Stimulated activated CD4-positive, alpha-beta T cell treated with anti-CD3 and anti-CD28 coated beads, Interleukin-1b, Interleukin-23, amount 100 ng/mL, for 48 hours (primary cell): ENCODE data around the gene CDK19.
"Not testable (repeated sequence)": the region's sequence is repeated elsewhere in the genome, so short reads cannot be mapped to it uniquely, and the experiment has no call there.

Experiments used
- DNase-seq: peaks from one replicate; pipeline ENCODE4 v3.0.0-alpha.2; 2020

Gene CDK19

DNA sequence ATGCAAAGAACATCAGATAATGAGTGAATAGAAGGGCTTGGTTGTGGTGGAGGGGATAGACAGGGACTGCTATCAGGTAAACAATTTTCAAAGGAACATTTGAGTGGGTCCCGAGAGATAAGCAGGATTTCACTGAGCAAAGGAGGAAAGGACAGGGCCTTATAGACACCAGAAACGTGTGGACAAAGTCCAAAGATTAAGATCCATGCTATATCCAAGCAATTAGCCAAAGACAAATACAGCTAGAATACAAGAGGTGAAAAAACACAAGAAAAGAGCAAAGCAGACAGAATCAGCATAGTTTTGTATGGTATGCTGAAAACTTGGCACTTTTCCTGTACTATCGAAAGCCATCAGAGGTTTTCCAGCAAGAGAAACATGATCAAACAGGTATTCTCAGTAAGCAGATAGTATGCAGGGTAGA, 59.8 kb downstream of the CDK19 start:
- no peak for DNase-seq

DNA sequence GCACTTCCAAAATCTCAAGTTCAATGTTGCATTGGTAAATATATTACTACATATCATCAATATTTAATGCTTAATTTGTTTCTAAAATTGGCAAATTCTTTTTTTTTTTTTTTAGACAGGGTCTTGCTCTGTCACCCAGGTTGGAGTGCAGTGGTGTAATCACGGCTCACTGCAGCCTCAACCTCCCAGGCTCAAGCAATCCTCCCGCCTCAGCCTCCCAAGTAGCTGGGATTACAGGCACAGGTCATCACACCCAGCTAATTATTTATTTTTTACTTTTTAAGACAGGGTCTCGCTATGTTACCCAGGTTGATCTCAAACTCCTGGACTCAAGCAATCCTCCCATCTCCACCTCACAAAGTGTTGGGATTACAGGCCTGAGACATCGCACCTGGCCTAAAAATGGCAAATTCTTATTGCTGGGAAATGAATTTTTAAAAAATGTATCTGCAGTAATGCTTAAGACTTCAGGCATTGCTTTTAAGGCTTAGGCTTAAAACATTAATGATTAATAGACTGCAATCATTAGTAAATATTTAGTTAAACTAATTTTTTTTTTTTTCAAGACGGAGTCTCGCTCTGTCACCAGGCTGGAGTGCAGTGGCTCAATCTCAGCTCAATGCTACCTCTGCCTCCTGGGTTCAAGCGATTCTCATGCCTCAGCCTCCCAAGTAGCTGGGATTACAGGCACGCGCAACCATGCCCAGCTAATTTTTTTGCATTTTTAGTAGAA, 61.2 kb downstream of the CDK19 start:
- DNase-seq = not testable (repeated sequence)

DNA sequence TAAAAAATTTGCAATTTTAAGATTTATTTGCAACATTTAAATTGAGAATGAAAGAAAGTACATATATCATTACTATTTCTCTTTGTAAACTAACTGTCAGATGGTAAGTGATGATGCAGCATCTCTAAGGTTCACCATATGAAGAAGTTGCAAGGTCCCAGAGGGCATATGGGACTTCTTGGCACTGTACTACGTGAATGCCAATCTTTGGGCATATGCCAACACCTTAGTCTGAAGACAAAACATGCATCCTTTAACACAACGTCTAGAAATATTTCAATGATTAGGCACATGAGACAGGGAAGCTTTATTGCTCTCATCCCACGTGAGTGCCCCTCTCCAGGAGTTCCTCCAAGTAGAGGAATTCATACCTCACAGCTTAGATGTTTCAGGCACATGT, 66.8 kb downstream of the CDK19 start:
- DNase-seq = no peak

DNA sequence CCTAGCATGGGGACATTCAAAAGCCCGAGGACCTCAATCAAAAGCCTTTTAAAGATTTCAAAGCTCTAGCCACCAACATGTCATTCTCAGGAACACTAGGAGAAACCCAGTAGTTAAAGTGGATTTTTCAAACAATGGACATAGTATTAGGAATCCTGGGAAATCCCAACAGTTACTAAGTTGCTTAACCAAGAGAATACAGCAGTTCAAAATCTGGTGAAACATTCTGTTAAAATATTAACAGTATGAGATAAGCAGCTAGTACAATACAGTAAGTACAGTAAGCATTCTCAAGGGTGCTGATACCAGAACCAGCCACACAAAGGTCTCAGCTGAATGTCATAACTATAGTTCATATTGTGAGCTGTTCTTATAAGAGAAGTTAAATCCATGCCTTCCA, 68.6 kb downstream of the CDK19 start:
- DNase-seq = no peak

DNA sequence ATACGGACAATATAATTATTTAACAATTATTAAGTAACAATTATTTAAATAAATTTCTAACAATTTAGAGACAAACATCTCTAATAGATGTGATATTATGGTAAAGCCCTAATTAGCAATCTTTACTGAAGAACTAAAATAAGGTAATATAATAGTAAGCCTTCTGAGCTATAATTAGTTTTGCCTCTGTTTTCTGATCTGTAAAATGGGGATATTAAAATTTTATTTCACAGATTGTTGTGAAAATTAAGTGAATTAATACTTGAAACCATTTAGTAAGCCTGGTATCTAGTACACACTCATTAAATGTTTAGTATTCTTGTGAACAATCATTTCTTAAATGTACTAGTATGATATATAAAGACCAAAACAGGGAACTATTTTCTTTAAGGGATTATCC, 70.3 kb downstream of the CDK19 start:
- DNase-seq = no peak

DNA sequence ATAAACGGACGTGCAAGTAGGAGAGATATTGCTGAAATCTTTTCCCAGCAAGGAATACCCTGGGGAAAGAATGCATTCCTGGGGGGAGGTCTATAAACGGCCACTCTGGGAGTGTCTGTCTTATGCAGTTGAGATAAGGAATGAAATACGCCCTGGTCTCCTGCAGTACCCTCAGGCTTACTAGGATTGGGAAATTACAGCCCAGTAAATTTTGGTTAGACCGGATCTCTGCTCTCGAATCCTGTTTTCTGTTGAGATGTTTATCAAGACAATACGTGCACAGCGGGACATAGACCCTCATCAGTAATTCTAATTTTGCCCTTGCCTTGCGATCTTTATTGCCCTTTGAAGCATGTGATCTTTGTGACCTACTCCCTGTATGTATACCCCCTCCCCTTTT, 72.7 kb downstream of the CDK19 start:
- DNase-seq = not testable (repeated sequence)

DNA sequence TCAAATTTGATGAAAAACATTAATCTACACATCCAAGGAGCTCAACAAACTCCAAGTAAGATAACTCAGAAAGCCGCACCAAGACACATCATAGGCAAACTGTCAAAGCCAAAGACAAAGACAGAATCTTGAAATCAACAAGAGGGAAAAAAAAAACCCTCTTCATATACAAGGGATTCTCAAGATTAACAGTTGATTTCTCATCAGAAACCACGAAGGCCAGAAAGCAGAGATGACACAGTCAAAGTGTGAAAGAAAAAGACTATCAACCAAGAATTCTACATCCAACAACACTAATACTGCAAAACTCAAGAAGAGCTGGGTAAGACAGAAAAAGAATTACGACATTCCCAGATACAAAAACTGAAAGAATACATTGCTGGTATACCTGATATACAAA, 73.8 kb downstream of the CDK19 start:
- no peak for DNase-seq

DNA sequence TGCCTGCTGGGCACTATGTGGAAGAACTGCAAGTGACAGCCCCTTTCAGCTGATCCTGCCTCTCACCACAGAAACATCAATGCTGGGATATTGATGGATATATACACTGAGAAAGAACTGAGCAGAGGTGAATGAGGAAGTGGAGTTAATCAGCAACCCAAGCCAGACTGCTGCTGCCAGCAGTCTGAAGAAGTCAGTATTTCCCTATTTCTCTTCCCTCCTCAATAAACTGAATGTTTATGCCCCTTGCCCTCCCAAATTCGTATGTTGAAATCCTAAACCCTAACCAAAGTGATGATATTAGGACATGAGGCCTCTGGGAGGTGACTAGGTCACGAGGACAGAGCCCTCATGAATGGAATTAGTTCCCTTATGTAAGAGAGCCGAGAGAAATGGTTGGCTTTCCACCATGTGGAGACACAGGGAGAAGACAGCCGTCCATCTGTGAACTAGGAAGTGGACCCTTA, 76.3 kb downstream of the CDK19 start:
- DNase-seq = no peak

DNA sequence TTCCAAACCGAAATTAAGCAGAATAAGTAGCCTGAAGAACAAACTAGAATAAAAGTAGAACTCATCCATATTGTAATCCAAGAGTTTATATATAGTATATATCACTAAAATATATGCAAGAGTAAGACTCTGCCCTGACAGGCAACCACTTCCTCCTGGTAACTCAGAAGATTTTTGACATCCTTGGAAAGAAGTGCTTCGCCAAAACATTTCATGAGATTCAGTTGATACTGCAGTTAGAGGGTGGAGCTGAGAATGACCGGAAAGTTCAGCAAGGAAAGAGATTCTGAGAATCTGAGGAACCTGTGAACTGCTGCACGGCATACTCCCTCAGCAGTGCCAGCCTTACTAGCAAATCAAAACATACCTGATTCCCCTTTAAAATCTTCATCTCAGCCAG, 79.6 kb downstream of the CDK19 start:
- DNase-seq = no peak

DNA sequence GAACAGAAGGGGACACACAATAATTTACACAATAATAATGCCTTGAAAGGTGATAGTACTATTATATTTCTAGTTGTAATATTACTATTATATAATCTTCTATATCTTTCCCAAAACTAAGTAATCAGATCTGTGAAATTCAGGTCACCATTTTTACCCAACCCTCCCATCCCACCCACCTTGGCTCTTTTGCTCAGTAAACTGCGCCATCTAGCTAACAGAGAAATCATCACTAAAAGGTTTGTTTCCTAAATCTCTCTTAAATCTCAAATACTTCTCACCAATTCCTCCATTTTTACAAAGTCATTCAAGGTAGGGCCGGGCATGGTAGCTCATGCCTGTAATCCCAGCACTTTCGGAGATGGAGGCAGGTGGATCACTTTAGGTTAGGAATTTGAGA, 83.4 kb downstream of the CDK19 start:
- DNase-seq = no peak

DNA sequence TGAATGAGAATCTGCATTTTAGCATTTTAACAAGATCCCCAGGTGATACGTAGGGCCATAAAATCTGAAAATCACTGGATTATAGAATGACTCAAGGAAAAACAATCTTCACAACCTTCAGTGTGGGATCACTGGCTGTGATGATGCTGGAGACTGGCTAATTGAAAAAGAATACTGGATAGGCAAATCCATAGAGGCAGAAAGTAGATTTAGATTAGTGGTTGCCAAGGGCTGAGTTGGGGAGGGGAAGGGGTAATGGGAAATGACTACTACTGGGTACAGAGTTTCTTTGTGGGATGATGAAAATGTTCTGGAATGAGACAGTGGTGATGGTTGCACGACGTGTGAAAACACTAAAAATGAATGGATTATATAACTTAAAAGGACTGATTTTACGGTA, 84.1 kb downstream of the CDK19 start:
- DNase-seq = no peak

DNA sequence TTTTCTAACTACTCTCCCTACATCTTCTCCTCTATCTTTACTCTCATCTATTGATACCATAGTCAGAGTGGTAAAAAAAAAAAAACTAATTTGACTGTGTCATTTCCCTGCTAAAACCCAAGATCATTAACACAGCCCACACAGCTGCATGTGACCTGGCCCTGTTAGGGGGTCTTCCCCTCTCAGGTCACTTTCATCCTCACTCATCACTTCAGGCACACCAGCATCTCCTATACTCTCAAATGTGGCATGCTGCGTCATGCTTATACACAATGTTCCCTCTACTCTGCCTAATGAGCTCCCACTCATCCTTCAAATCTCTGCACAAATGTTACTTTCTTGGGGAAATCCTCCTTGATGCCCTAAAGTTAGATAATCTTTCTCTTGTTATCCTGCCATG, 86.8 kb downstream of the CDK19 start:
- no peak for DNase-seq

DNA sequence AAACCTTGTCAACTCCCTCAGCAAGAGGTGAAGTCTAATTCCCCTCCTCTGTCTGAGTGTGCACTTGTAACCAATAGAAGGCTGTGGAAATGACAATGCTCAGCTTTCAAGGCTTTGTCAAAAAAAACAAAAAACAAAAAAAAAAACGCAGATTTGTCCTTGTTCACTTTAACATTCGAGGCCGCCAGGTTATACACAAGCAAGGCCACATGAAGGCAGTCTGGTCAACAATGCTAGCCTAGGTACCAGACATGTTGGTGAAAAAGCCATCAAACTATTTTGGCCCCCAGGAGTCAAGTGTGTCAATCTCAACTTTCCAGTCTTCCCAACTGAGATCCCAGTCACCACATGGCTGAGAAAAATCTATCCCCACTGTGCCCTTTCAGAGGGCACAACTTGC, 92.3 kb downstream of the CDK19 start:
- no peak for DNase-seq

DNA sequence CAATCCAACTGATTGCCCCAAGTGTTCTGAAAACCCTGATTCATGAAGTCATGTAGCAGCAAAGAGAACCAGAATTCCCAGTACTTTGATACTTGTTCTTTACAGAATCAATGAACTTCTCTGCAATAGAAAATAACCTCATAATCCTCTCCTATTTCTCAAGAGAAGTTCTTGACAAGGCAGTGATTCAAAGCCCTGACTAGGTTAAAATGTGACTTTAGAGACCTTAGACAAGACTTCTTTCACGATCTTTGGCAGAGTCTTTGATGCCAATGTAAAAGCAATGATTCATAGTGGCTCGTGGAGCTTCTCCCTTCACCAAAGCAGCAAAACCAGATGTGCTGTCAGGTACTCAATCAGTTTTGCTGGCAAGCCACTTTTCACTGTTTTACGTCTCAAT, 95.2 kb downstream of the CDK19 start:
- no peak for DNase-seq

DNA sequence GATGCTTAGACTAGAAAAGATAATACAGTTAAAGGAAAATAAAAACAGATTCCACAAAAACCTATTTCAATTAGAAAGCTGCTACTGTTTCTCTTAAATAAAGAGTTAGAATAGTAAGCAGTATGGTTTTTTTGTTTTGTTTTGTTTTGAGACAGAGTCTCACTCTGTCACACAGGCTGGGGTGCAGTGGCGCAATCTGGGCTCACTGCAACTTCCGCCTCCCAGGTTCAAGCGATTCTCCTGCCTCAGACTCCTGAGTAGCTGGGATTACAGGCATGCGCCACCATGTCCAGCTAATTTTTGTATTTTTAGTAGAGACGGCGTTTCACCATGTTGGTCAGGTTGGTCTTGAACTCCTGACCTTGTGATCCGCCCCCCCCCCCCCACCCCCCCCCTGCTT, 95.7 kb downstream of the CDK19 start:
- not testable (repeated sequence) for DNase-seq

DNA sequence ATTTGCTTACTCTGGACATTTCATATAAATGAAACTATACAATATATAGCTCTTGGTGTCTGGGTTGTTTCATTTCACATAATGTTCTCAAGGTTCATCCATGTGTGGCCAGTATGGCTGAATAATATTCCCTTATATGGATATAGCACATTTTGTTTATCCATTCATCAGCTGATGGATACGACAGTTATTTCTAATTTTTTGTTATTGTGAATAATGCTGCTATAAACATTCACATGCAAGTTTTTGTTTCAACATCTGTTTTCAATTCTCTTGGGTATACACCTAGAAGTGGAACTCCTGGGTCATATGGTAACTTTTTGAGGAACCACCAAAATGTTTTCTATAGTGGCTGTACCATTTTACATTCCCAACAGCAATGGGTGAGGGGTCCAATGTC, 101.1 kb downstream of the CDK19 start:
- no peak for DNase-seq

DNA sequence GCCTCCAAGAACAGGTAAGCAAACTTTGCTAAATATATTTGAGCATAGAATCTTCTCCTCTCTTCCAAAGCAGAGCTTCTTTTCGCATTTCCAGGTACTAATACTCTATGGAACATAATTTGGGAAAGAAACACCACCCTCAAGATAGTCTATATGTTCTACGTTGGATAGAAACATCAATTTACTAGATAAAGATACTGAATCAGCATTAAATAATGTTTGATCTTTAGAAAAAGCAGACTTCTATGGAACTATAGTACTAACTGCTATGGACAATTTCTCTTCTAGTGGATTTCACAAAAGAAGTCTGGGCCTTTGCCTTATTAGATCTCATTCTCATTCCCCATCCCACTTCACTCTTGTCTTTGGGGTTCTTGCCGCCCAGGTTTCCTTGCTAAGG, 103.0 kb downstream of the CDK19 start:
- DNase-seq = no peak

DNA sequence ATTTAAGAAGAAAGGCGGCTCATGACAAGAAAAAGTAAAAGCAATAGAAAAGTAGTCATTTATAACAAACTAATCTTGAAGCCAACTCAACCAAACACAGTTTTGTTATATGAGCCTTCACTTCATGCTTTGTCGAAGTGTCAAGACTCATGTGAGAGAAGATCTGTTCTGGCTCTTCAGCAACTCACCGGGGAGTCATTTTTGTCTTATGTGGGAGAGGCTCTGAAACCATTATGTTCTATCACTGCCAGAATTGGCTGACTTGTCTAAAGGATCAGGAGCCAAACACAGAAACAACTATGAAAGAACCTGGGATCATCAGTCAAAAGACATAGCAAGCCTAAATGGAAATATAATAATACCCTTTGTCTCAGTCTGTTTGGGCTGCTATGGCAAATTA, 105.2 kb downstream of the CDK19 start:
- DNase-seq = no peak

DNA sequence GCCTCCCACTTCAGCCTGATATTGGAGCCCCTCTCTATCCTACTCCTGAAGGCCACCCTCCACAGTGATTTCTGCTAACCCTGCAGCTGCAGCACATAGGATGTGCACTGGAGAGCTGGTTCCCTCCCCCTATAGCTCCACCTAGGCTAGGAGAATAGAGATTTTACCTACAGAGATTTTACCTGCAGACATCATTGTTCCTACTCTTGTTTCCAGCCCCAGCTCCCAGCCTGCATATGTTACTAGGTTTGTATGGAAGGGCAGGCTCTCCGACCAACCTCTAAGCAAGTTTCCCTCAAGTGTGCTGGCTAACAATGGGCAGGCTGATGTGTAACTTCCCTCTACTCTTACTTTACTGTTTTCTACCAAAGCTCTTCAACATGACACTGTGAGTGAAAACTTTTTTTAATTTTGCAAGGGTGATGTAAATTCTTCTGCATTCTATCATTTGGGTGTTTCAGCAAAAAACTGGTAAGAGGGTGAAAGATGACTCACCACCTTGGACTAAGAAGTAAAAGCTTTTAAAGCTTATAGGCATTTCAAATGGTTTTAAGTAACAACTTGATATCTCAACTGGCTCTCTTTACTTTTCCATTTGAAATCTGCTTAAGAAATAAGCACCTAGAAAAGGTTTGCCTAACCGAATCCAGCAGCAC, 106.8 kb downstream of the CDK19 start:
- DNase-seq = no peak

DNA sequence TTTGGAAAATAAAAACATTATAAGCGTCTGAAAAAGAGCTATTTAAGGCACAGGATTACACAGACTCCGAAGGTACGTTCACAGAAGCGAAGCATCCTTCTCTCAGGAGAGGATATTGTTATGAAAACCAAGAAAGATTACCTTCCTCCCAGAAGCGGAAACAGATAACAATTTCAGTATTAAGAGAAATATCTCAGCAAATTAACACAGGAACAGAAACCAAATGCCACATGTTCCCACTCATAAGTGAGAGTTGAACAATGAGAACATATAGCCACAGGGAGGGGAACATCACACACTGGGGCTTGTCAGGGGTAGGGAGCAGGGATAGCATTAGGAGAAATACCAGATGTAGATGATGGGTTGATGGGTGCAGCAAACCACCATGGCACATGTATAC, 109.7 kb downstream of the CDK19 start:
- no peak for DNase-seq

DNA sequence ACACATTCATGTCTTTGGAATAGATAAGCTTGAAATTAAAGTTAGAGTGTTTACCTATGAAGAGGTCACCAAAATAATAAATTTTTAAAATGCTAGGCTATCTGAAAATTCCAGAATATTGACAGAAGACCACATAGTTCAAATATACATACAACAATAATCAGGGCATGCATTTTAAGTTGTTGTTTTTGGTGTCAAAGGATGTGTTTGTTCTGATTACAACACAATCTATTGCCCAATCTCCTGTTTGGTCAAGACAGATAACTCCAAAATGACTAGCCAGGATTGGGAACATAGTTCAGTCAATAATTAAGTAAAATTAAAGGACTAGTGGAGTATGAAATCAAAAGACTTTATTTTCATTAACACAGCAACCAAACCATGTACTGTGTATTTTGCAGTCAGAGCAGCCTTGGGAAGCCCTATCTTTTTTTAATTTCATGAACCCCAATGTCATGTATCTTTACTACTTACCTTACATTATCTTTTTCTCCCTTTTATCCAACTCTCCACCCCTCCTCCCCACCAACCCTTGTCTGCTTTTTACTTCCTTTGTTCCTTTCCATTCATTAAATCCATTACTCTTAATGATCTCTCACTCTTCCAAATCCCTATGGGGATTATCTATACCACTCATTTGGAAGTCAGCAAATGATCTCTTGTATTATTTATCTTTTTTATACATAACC, 111.2 kb downstream of the CDK19 start:
- no peak for DNase-seq

DNA sequence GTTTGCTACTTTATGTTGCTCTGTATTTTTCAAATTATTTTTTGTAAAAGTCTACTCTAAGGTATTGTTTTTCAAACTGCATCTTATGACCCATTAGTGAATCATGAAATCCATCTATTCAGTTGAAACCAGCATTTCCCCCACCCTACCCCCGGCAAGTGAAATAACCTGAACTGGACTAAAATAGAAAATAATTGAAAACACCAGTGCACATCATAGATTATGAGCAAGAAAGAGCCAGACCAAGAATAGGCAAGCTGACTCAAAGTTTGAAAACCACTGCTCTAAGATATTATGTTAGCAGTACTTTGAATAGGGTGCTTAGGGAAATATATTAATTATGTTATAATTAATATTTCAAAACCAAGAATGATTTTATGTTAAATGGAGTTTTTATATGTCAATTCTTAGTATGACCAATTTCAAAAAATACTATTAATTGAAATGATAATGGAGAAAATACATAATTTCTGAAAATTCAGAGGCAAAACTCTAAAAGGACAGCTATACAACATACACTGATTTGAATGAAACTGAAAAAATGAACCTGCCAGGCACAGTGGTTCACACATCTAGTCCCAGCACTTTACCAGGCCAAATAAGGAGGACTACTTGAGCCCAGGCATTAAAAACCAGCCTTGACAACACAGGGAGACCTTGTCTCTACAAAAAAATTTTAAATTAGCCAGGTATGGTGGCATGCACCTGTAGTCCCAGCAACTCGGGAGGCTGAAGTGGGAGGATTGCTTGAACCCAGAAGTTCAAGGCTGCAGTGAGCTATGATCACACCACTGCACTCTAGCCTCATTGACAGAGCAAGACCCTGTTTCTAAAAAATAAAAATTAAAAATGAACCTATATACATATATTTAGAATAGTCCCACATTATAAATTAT, 112.0 kb downstream of the CDK19 start:
- DNase-seq = no peak

DNA sequence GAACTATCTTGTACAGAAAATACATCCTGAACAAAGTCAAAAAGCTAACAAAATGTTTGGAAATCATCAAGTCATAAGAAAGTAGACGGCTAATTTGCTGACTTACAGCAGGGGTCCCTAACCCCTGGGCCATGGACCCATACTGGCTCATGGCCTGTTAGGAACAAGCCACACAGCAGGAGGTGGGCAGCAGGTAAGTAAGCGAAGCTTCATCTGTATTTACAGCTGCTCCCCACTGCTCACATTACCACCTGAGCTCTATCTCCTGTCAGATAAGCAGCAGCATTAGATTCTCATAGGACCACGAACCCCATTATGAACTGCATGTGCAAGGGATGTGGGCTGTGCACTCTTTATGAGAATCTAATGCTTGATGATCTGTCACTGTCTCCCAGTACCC, 115.5 kb downstream of the CDK19 start:
- no peak for DNase-seq
